Gastrocnemius medialis (tissue), 4 donors: ENCODE measurements around the gene IQGAP2. TPM values are rescaled to one million over a fixed set of nuclear protein-coding genes. Genes with fewer than 3 reads are reported as not detected.
"Not testable (repeated sequence)": the region's sequence is repeated elsewhere in the genome, so short reads cannot be mapped to it uniquely, and the experiment has no call there.

Source experiments
- ATAC-seq, 2 donors: fragments of 150-250 bp; one replicate each; pipeline ENCODE4 v1.9.1; 2016
- DNase-seq, 2 donors: peaks; one replicate each; pipeline ENCODE4 v3.0.0-alpha.2; 2019
- H3K27ac ChIP-seq, 4 donors: fragments of 200-600 bp; sonication (generic); 1 replicate in 1 of 4; 2 replicates in 3 of 4; pipeline ENCODE4 v1.5.1; 2016 to 2018; ENCODE audit warnings: mild to moderate bottlenecking in 2 of 4, moderate library complexity in 1 of 4
- H3K27me3 ChIP-seq, 3 donors: fragments of 200-600 bp; sonication (generic) in 2 of 3; 1 replicate in 1 of 3; 2 replicates in 2 of 3; pipeline versions ENCODE4 v1.5.1 to v1.6.0; 2016 to 2019; ENCODE audit warnings: mild to moderate bottlenecking in 1 of 3, moderate library complexity in 1 of 3
- H3K36me3 ChIP-seq, 2 donors: fragments of 200-600 bp; sonication (generic) in 1 of 2; one replicate each; pipeline ENCODE4 v1.5.1; 2017 to 2018
- H3K4me1 ChIP-seq, 2 donors: fragments of 200-600 bp; sonication (generic) in 1 of 2; one replicate each; pipeline ENCODE4 v1.5.1; 2016 to 2017; ENCODE audit warnings: mild to moderate bottlenecking in 2 of 2
- H3K4me3 ChIP-seq, 4 donors: fragments of 200-600 bp; sonication (generic) in 3 of 4; 1 replicate in 1 of 4; 2 replicates in 3 of 4; pipeline ENCODE4 v1.5.1; 2016 to 2019; ENCODE audit warnings: mild to moderate bottlenecking in 2 of 4
- H3K9me3 ChIP-seq, 3 donors: fragments of 200-600 bp; sonication (generic) in 2 of 3; 1 replicate in 1 of 3; 2 replicates in 2 of 3; pipeline ENCODE4 v1.5.1; 2016 to 2019
- POLR2A ChIP-seq, 2 donors: fragments of 450-650 bp; IDR thresholded peaks; one replicate each; pipeline ENCODE4 v1.6.1; 2017; ENCODE audit warnings: antibody characterized with exemption in 2 of 2, mild to moderate bottlenecking in 2 of 2, moderate library complexity in 2 of 2
- in situ Hi-C, 4 donors: fragments of 200-750 bp; cut with MboI; loops; one replicate each; pipeline versions ENCODE4 v1.15.0 to v1.8.0; 2017; ENCODE audit warnings: low sequenced_read_pairs in 4 of 4
- intact Hi-C: fragments of 100-400 bp; cut with DNase I; formaldehyde crosslinking; loops from one replicate; pipeline ENCODE4 v1.15.1; 2023; ENCODE audit warnings: low total_unique reads
- total RNA-seq, 4 donors: library from RNA; depleted of rRNA; stranded (reverse); fragments of >200 nt; gene quantifications; one replicate each; pipeline versions ENCODE4 v1.1.0 to v1.2.3, GENCODE V29; 2016
- TF ChIP-seq, protein P1 (sequence below), 5 experiments: fragments of 450-650 bp in 3 of 5; fragments of 200-600 bp in 2 of 5; sonication (generic) in 2 of 5; IDR thresholded peaks in 4 of 5; conservative IDR thresholded peaks in 1 of 5; 1 replicate in 4 of 5; 2 replicates in 1 of 5; pipeline ENCODE4 v1.5.1; 2016 to 2019; ENCODE audit warnings: antibody characterized with exemption in 5 of 5, mild to moderate bottlenecking in 3 of 5, moderate library complexity in 3 of 5

IQGAP2 gene
- total RNA-seq, 4 donors from 2014 or later: 1.5 to 6.8 (median 2.5) TPM

DNA sequence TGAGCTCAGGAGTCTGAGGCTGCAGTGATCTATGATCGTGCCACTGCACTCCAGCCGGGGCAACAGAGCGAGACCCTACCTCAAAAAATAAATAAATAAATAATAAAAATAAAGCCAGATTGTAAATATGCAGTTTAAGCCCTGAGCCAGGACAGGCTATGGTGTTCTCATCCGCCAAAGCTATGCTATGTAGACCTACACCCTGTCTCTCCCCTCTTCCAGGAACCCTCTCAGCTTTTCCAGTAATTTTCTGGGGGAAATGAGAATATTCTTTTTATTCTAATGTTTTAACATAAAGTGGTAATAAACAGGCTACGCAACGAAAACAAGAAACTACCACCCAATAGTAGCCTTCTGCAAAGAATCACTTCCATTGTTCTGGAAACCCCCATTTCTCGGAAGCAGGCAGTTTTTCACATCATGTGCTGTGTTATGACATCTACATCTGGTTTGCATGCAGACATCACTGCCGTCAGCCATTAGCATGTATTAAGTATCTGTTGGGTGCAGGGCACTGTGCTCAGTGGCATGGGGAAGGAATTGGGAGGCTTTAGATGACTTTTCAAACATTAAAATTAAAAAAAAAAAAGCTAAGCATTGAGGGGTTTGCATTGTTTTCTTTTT, 274.9 kb downstream of the IQGAP2 start:
- TF ChIP-seq, protein P1, sequence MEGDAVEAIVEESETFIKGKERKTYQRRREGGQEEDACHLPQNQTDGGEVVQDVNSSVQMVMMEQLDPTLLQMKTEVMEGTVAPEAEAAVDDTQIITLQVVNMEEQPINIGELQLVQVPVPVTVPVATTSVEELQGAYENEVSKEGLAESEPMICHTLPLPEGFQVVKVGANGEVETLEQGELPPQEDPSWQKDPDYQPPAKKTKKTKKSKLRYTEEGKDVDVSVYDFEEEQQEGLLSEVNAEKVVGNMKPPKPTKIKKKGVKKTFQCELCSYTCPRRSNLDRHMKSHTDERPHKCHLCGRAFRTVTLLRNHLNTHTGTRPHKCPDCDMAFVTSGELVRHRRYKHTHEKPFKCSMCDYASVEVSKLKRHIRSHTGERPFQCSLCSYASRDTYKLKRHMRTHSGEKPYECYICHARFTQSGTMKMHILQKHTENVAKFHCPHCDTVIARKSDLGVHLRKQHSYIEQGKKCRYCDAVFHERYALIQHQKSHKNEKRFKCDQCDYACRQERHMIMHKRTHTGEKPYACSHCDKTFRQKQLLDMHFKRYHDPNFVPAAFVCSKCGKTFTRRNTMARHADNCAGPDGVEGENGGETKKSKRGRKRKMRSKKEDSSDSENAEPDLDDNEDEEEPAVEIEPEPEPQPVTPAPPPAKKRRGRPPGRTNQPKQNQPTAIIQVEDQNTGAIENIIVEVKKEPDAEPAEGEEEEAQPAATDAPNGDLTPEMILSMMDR (IDR thresholded peaks at IDR 0.05 in 4 of 5, conservative IDR thresholded peaks at IDR 0.05 in 1 of 5): no peak
- no peak for TF ChIP-seq POLR2A (IDR thresholded peaks at IDR 0.05)
- DNase-seq (no peak), ATAC-seq (no peak)
- H3K4me1 ChIP-seq: no peaks in the 10 kb centered on the region
- in situ Hi-C loops (no loop called here), intact Hi-C loops (no loop called here)
- no peaks in the 10 kb centered on the region for H3K36me3 ChIP-seq
- H3K9me3 ChIP-seq: no peaks in the 10 kb centered on the region
- H3K4me3 ChIP-seq: no peak overlapping the region
- H3K27ac ChIP-seq: no peak overlapping the region
- no peaks in the 10 kb centered on the region for H3K27me3 ChIP-seq

DNA sequence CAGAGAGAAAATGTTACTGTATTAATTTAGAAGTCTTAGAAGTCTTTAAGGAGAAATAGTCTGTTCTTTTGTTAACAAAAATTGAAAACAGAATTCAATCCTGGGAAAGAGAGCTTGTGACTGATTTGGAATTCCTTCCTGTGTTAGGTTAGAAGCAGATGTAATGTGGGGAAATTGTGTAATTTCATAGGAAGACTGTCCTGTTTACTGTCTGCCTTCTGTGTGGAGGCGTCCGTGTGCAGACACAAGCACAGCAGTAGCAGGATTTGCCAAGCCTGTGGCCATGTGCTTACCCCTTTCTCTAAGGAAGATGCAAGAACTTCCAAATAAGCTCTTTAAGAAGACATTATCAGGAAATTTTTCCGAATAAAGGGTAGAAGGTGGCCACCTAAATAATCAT, 276.1 kb downstream of the IQGAP2 start:
- Histone ChIP-seq H3K36me3 (no peaks in the 10 kb centered on the region), H3K9me3 (no peaks in the 10 kb centered on the region), H3K4me1 (no peaks in the 10 kb centered on the region), H3K27ac (no peak overlapping the region), H3K4me3 (no peak overlapping the region), H3K27me3 (no peaks in the 10 kb centered on the region)
- in situ Hi-C loops: no loop called here
- TF ChIP-seq POLR2A (IDR thresholded peaks at IDR 0.05): no peak
- TF ChIP-seq, protein P1 (IDR thresholded peaks at IDR 0.05 in 4 of 5, conservative IDR thresholded peaks at IDR 0.05 in 1 of 5): no peak
- intact Hi-C loops: no loop called here
- ATAC-seq (no peak), DNase-seq (no peak)

DNA sequence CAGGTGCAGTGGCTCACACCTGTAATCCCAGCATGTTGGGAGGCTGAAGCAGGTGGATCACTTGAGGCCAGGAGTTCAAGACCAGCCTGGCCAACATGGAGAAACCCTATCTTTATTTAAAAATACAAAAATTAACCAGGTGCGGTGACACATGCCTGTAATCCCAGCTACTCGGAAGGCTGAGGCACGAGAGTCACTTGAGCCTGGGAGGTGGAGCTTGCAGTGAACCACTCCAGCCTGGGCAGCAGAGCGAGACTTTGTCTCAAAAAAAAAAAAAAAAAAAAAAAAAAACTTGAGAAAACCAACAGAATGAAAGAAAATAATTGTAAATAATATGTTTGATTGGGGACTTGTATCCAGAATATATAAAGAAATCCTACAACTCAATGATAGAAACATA, 277.7 kb downstream of the IQGAP2 start:
- H3K27me3 ChIP-seq, H3K27ac ChIP-seq, H3K4me1 ChIP-seq, in situ Hi-C loops, H3K36me3 ChIP-seq, H3K4me3 ChIP-seq, intact Hi-C loops, DNase-seq, ATAC-seq, H3K9me3 ChIP-seq: not testable (repeated sequence)

DNA sequence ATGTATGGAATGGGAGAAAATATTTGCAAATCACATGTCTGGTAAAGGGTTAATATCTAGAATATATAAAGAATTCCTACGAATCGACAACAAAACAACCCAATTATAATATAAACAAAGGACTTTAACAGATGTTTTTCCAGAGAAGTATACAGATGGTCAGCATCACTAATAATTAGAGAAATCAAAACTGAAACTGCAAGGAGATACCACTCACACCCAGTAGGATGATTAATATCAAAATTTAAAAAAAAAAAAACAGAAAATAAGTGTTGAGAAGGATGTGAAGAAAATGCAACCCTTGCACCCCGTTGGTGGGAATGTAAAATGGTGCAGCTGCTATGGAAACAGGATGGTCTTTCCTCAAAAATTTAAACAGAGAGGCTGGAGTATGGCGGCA, 278.2 kb downstream of the IQGAP2 start:
- Histone ChIP-seq H3K4me3 (no peak overlapping the region), H3K36me3 (no peaks in the 10 kb centered on the region), H3K9me3 (no peaks in the 10 kb centered on the region), H3K27ac (no peak overlapping the region), H3K4me1 (no peaks in the 10 kb centered on the region), H3K27me3 (no peaks in the 10 kb centered on the region)
- in situ Hi-C loops (no loop called here), intact Hi-C loops (no loop called here)
- TF ChIP-seq POLR2A (IDR thresholded peaks at IDR 0.05): no peak
- TF ChIP-seq, protein P1 (IDR thresholded peaks at IDR 0.05 in 4 of 5, conservative IDR thresholded peaks at IDR 0.05 in 1 of 5): no peak
- ATAC-seq (no peak), DNase-seq (no peak)

DNA sequence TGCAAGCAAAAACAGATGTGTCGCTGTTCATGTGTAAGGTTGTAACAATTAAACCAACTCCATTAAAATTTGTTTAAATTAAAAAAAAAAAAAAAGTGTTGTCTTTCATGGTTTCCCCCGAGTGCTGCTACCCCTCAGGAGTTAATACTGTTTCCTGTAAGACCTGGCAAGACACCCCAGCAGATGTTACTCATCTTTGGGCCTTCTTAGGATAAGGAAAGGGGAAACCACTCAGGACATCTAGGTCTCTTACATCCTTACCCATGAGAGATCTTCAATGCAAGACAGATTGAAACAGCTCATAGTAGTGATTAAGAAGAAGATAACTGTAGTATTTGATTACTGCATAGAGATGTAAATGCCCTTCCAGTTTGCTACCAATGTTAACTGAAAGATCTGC, 279.3 kb downstream of the IQGAP2 start:
- in situ Hi-C loops: no loop called here
- no peak for DNase-seq
- intact Hi-C loops: no loop called here

More for the DNA sequence above, 279.3 kb downstream of the IQGAP2 start:
- TF ChIP-seq POLR2A (IDR thresholded peaks at IDR 0.05): no peak
- TF ChIP-seq, protein P1 (IDR thresholded peaks at IDR 0.05 in 4 of 5, conservative IDR thresholded peaks at IDR 0.05 in 1 of 5): no peak
- no peaks in the 10 kb centered on the region for H3K9me3 ChIP-seq
- H3K27me3 ChIP-seq: no peaks in the 10 kb centered on the region
- no peak for ATAC-seq
- H3K36me3 ChIP-seq: no peaks in the 10 kb centered on the region
- no peaks in the 10 kb centered on the region for H3K4me1 ChIP-seq
- no peak overlapping the region for H3K27ac ChIP-seq
- no peak overlapping the region for H3K4me3 ChIP-seq
